ENCODE data around the gene EHD3.
A peak's percentile ranks its signal among the peaks of the same experiment; 100 is the strongest.

The EHD3 gene

DNA sequence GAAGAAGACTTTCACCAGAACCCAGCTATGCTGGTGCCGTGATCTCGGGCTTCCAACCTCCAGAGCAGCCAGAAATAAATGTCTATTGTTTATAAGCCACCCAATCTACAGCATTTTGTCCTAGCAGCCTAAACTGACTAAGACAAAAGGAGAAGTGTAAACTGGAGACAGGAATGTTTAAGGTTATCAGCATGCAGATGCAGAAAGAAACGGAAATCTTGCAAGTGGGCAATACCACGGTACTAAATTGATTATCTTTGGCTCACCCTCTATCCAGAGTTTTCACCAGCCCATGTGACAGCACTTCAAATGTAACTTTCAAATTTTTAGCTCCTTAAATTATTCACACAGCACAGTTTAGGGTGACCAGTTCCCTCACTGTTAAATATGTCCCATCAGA is 10.9 kb upstream of the EHD3 start:
- Mint-ChIP-seq H3K27me3 (no peaks in the 10 kb centered on the region), H3K9me3 (no peaks in the 10 kb centered on the region), H3K4me1 (peaks cover 63% of the 10 kb centered on the region), H3K4me3 (no peak overlapping the region), H3K27ac (peak overlapping the region; percentile 95), H3K36me3 (no peaks in the 10 kb centered on the region)
- no peak for ATAC-seq

DNA sequence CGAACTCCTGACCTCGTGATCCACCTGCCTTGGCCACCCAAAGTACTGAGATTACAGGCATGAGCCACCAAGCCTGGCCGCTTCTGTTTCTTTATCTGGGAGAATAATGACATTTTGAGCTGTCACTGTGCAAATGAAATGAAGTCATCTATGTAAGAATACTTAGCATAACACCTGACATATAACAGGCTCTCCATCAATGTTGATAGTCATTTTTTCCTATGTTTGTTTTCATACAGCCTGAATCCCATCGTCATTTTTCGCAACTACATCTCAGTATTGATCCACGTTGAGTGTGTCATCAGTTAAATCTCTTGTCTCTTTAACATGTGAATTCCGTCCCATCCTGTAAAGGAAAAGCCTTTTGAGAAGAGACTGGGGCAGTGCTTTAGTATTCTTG is 10.2 kb upstream of the EHD3 start:
- peaks cover 58% of the 10 kb centered on the region for H3K4me1 Mint-ChIP-seq

DNA sequence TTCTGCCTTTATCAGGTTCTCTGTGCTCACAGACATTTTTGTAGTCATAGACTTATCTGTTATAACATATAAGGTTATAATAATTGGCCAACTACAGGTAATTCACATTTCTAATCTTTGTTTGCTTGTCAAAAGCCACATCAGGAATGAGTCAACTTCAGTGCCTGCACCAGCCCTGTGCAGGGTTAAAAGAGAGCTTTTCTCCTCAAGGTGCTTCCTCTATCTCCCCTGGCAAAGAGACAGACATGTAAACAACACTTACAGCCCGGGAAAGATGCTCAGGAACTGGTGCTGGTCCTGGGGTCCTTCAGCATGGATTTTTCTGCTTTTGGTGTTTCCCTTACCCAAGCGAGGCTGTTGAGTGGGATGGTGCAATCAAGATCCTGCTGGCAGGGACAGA is 7.7 kb upstream of the EHD3 start:
- ATAC-seq = no peak
- Mint-ChIP-seq H3K27me3 (no peaks in the 10 kb centered on the region), H3K36me3 (peaks cover 7% of the 10 kb centered on the region)

More for the DNA sequence above, 10.2 kb upstream of the EHD3 start:
- no peaks in the 10 kb centered on the region for H3K27me3 Mint-ChIP-seq
- no peaks in the 10 kb centered on the region for H3K36me3 Mint-ChIP-seq
- no peak overlapping the region for H3K4me3 Mint-ChIP-seq
- peak overlapping the region; percentile 72 for H3K27ac Mint-ChIP-seq
- no peaks in the 10 kb centered on the region for H3K9me3 Mint-ChIP-seq
- ATAC-seq = no peak

DNA sequence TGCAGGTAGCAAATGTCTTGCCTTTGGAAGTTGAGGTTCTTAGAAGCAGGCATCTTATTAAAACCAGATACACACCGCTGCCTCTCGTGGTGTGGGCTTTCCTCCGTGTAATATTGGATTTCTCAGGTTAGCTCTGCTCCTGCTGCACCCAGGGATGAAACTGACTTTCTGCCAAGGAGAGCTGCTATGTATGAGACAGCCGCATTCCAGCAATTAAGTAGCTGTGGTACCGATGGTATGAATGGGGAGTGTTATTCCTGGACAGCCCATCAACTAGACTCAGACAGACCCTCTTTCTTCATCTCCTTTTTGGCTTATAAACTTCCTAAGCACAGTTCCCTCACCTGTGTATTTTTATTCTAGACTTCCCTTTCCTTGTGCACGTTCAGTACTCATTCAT is 6.8 kb upstream of the EHD3 start:
- Mint-ChIP-seq H3K4me1 (peaks cover 27% of the 10 kb centered on the region), H3K9me3 (no peaks in the 10 kb centered on the region), H3K27ac (peak overlapping the region; percentile 11), H3K36me3 (peaks cover 7% of the 10 kb centered on the region), H3K4me3 (no peak overlapping the region), H3K27me3 (no peaks in the 10 kb centered on the region)
- no peak for ATAC-seq

More for the DNA sequence above, 7.7 kb upstream of the EHD3 start:
- Mint-ChIP-seq H3K27ac (no peak overlapping the region), H3K9me3 (no peaks in the 10 kb centered on the region), H3K4me1 (peaks cover 33% of the 10 kb centered on the region), H3K4me3 (no peak overlapping the region)

DNA sequence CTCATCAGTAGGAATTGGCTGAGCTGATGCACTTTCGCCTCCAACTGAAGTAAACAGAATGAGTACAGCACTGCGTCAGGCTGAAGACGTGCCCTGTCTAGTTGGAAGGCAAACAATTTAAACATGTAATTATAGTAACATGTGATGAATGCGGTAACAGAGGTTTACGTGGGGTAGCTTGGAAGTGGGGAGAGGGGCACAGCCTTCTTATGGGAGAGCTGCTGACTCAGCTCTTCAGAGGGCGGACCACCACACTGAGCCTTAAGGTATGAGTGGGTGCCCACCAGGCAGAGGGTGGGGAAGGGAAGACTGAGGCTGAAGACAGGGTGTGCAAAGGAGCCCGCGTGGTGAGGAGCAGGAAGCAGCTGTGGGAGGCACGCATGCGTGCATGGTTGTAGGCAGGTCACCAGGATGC is 6.2 kb upstream of the EHD3 start:
- H3K4me3 Mint-ChIP-seq = no peak overlapping the region

DNA sequence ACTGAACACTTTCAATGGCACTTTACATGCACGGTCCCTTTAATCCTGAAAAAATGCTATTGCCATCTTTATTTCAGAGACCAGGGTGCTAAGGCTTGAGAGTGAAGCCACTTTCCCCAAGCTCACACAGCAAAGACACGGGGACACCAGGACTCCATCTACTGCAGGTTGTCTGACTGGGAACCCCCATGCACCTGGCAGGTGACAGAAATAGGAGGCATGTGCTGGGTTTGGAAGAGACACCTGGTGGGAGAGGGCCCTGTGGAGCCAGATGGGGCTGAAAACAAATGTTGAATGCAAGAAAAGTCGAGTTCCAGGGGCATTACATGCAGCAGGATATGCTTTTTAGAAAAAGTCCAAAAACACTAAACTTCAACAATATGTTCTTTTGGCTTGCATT is 5.2 kb upstream of the EHD3 start:
- Mint-ChIP-seq H3K9me3 (no peaks in the 10 kb centered on the region), H3K4me3 (no peak overlapping the region), H3K4me1 (peaks cover 32% of the 10 kb centered on the region), H3K27me3 (no peaks in the 10 kb centered on the region), H3K27ac (no peak overlapping the region), H3K36me3 (peaks cover 7% of the 10 kb centered on the region)
- ATAC-seq = no peak

More for the DNA sequence above, 6.2 kb upstream of the EHD3 start:
- peak overlapping the region; percentile 11 for H3K27ac Mint-ChIP-seq
- peaks cover 7% of the 10 kb centered on the region for H3K36me3 Mint-ChIP-seq
- peaks cover 26% of the 10 kb centered on the region for H3K4me1 Mint-ChIP-seq
- H3K9me3 Mint-ChIP-seq = no peaks in the 10 kb centered on the region
- no peaks in the 10 kb centered on the region for H3K27me3 Mint-ChIP-seq
- ATAC-seq = no peak

DNA sequence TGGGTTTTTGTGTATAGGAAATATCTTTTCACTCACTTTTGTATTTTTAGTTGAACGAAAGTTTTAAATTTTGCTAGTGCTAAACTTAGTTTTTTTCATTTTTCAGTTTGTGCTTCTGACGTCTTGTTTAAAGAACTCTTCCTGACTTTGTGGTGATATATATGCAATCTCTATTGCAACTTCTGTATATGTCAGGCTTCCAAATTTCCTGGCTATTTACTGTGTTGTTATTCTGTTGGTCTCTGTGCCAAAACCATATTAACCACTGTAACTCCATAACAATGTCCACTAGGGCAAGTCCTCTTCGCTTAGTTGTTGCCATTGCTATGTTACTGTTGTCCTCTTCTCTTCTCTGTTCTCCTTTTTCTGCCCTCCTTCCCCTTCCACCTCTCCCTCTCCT is 3.2 kb upstream of the EHD3 start:
- H3K4me1 Mint-ChIP-seq = peaks cover 45% of the 10 kb centered on the region
- peaks cover 7% of the 10 kb centered on the region for H3K36me3 Mint-ChIP-seq
- no peaks in the 10 kb centered on the region for H3K9me3 Mint-ChIP-seq
- H3K4me3 Mint-ChIP-seq = no peak overlapping the region
- ATAC-seq = no peak
- no peak overlapping the region for H3K27ac Mint-ChIP-seq
- H3K27me3 Mint-ChIP-seq = no peaks in the 10 kb centered on the region

DNA sequence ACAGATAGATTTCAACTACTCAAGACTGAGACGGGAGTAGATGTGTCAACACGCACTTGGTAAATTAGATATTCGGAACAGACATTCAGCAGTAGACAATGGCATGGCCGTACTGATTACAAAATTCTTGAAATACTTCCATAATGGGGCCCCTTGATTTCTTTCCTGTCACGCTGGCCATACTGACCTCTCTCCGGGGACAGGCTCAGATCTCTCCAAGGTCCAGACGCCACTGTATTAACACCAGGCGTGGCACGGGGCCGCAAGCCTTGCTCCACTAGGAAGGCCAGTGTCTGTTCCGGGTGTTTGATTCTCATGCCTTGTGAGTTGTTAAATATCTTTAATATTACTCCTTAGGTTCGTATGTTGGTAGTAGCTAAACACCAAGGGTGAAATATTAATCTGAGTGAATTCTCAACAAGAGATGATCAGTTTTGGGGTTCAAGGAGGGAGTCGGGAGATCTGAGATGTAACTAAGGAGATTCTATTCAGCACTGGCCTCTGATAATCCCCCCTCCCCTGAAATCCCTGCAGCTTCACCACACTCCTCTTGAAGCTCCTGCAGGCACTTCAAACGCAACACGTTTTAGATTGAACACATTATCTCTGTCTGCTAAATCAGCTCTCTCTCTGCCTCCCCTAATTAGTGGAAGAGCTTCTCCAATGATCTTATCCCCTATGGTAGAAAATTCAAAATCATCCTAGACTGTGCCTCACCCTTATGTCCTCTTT is 2.2 kb upstream of the EHD3 start:
- peaks cover 50% of the 10 kb centered on the region for H3K4me1 Mint-ChIP-seq
- peaks cover 7% of the 10 kb centered on the region for H3K36me3 Mint-ChIP-seq
- no peak overlapping the region for H3K4me3 Mint-ChIP-seq
- no peak overlapping the region for H3K27ac Mint-ChIP-seq
- H3K9me3 Mint-ChIP-seq = no peaks in the 10 kb centered on the region
- no peak for ATAC-seq
- no peaks in the 10 kb centered on the region for H3K27me3 Mint-ChIP-seq

DNA sequence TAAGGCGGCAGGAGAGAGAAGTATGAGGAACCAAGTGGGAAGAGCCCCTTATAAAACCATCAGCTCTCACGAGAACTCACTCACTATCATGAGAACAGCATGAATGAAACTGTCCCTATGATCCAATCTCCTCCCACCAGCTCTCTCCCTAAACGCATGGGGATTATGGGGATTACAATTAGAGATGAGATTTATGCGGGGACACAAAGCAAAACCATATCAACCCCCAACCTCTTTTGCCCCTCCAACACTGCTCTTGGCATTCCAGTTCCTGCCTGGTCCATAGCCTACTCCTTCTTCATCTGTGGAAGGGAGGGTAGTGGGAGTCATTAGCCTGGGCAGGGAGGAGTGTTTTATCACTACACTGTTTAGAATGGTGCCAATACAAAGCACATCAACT is 1.4 kb upstream of the EHD3 start:
- Mint-ChIP-seq H3K27ac (peak overlapping the region; percentile 79), H3K4me3 (no peak overlapping the region), H3K36me3 (peaks cover 7% of the 10 kb centered on the region), H3K9me3 (no peaks in the 10 kb centered on the region), H3K4me1 (peaks cover 52% of the 10 kb centered on the region), H3K27me3 (no peaks in the 10 kb centered on the region)
- no peak for ATAC-seq

DNA sequence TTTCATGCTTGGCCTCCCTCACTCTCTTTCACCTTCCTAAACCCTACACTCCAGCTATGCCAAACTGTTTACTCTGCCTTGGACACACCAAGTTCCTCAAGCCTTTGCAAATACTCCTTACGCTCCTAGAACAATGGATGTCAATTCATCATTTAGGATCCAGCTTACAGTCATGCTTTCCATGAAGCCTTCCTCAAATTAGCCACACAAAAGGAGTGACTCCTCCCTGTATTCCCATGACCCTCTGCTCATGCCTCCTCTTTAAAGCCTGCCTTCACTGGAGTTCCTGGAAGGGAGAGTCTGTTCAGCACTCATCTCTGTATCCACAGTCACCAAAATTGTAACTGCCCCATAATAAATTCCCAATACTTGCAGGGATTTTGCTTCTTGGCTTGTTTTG is 721 bp upstream of the EHD3 start:
- no peak for ATAC-seq
- peaks cover 50% of the 10 kb centered on the region for H3K4me1 Mint-ChIP-seq
- H3K4me3 Mint-ChIP-seq = peak overlapping the region; percentile 82
- no peaks in the 10 kb centered on the region for H3K27me3 Mint-ChIP-seq
- no peaks in the 10 kb centered on the region for H3K9me3 Mint-ChIP-seq
- peaks cover 7% of the 10 kb centered on the region for H3K36me3 Mint-ChIP-seq
- H3K27ac Mint-ChIP-seq = peak overlapping the region; percentile 79

DNA sequence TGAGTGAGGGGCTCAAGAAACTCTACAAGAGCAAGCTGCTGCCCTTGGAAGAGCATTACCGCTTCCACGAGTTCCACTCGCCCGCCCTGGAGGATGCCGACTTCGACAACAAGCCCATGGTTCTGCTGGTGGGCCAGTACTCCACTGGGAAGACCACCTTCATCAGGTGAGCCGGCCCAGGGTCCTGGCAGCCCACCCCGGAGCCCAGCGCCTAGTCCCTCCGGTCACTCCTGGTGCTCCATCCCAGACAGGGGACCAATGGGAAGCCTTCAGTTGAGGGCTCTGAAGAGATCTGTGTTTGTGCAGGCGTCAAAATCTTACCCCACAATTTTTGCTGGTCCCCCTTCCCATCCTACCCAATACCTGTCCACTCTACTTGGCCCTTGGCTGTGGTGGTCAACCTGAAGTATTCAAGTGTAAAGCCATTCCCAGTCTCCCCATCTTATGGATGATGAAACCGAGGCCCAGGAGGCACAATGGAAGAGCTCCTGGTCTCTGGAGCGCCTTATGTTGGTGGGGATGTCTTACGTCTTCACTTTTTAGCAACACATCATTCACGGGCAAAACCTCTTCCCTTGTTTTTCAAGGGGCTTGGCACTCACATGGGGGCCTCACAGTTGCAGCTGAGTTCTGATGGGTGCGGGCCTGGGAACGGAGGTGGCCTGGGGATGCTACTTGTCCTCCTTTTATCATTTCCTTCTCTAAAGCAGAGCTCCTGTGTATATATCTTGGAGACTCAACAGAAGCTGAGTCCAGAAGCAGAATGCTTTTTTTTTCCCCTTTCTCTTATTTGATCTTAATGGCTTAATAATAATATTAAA is 941 bp downstream of the EHD3 start:
- H3K9me3 Mint-ChIP-seq = no peaks in the 10 kb centered on the region
- no peak for ATAC-seq
- no peaks in the 10 kb centered on the region for H3K27me3 Mint-ChIP-seq
- peaks cover 62% of the 10 kb centered on the region for H3K4me1 Mint-ChIP-seq
- peaks cover 7% of the 10 kb centered on the region for H3K36me3 Mint-ChIP-seq
- H3K27ac Mint-ChIP-seq = peak overlapping the region; percentile 79
- H3K4me3 Mint-ChIP-seq = peak overlapping the region; percentile 82

DNA sequence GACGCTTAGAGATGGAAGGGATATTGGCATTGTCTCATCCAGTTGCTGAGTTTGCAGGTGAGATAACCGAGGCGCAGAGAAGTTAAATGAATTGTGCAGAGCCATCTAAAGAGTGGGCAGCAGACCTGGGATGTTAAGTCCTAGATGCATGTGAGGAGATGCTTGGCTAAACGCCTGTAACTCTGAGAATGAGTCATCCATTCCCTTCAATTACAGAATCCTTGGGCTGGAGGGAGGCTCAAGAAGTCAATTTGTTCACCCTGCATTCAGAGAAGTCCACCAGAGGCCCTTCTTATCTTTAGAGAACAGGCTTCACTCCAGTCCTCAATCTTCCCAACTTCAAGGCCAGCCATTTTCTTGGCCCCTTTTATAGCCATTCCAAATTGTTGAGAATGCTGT is 1.6 kb downstream of the EHD3 start:
- Mint-ChIP-seq H3K4me1 (peaks cover 68% of the 10 kb centered on the region), H3K9me3 (no peaks in the 10 kb centered on the region), H3K27ac (peak overlapping the region; percentile 79), H3K27me3 (no peaks in the 10 kb centered on the region), H3K4me3 (peak overlapping the region; percentile 82), H3K36me3 (peaks cover 7% of the 10 kb centered on the region)
- no peak for ATAC-seq

DNA sequence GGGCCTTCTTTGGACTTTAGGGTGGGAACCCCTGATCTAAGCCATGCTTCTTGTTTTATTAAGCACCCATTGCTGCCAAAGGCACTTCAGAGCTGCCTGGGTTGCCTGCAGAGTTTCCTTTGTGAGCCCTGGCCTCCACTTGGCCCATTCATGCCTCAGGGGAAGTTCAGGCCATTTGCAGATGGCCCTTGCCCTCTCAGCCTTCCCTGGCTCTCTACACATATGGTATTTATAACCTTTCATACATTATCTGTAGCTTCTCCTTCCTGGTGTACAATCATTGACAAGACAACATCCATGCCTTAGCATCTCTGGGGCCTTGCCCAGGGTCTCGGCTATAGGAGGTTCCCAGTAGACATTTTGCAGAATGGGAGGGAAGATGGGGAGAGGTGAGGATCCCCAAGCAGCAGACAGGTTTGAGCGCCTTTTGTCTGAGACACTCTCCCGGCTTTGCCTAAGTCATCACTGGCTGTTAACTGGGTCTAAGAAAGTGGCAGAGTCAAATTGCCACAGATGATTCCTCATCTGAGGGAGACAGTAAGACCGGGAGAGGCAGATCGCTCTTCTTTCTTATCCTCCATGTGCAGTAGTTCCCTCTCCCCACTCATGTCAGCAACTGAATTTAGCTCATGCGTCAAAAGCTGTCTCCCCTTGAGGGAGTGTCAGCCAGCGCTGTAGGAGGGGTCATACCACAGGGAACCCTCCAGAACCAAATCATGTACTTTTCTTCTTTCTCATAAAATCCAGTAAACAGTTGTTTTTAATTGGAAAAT is 2.7 kb downstream of the EHD3 start:
- Mint-ChIP-seq H3K36me3 (no peaks in the 10 kb centered on the region), H3K27me3 (no peaks in the 10 kb centered on the region), H3K27ac (peak overlapping the region; percentile 79), H3K9me3 (no peaks in the 10 kb centered on the region), H3K4me3 (peak overlapping the region; percentile 51), H3K4me1 (peaks cover 79% of the 10 kb centered on the region)
- no peak for ATAC-seq

DNA sequence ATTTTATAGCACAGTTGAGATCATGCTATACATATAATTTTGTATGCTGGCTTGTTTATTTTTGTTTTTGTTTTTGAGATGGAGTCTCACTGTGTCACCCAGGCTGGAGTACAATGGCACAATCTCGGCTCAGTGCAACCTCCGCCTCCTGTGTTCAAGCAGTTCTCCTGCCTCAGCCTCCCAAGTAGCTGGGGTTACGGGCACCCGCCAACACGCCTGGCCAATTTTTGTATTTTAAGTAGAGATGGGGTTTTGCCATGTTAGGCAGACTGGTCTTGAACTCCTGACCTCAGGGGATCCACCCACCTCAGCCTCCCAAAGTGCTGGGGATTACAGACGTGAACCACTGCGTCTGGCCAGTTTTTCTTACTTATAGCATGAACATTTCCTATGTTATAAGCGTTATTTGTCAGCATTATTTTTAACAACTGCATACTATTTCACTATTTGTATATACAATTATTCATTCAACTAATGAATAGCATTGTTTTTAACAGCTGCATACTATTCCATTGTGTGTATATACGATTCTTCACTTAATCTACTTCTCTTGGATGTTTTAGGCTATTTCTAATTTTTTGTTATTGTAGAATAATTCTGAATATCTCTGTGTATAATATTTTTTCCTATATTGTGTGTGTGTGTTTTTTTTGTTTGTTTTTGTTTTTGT is 3.5 kb downstream of the EHD3 start:
- H3K36me3 Mint-ChIP-seq = no peaks in the 10 kb centered on the region
- peaks cover 81% of the 10 kb centered on the region for H3K4me1 Mint-ChIP-seq
- ATAC-seq = no peak
- no peak overlapping the region for H3K4me3 Mint-ChIP-seq
- no peaks in the 10 kb centered on the region for H3K9me3 Mint-ChIP-seq
- no peaks in the 10 kb centered on the region for H3K27me3 Mint-ChIP-seq
- peak overlapping the region; percentile 79 for H3K27ac Mint-ChIP-seq

Measured in stimulated activated memory B cell treated with anti-CD40 and anti-IgM and Interleukin-4, amounts not matched to agents 10 μg/mL and 1 μg/mL and 100 μg/mL, for 72 hours (primary cell).